Stimulated activated CD4-positive, alpha-beta T cell treated with anti-CD3 and anti-CD28 coated beads, Interleukin-1b, Interleukin-23, amount 100 ng/mL, for 24 hours (primary cell): ENCODE results near the gene GRIP2.

Experiments
- DNase-seq, 4 experiments: peaks; one replicate each; pipeline ENCODE4 v3.0.0-alpha.2; 2020; ENCODE audit warnings: low read depth in 4 of 4, low spot score in 1 of 4

Gene GRIP2

GRCh38 chr3:14507757-14508504 lies 32.2 kb downstream of the GRIP2 start:
- DNase-seq = no peak

GRCh38 chr3:14507305-14507741 lies 32.8 kb downstream of the GRIP2 start:
- DNase-seq = no peak

GRCh38 chr3:14506626-14507304 lies 33.4 kb downstream of the GRIP2 start:
- DNase-seq = no peak

GRCh38 chr3:14505803-14506500 lies 34.2 kb downstream of the GRIP2 start:
- no peak for DNase-seq

- DNase-seq = no peak
Observed at GRCh38 chr3:14505001-14505802, 34.9 kb downstream of the GRIP2 start.

GRCh38 chr3:14503706-14504065 lies 36.5 kb downstream of the GRIP2 start:
- DNase-seq = no peak

GRCh38 chr3:14503033-14503705 lies 37.0 kb downstream of the GRIP2 start:
- DNase-seq = no peak

GRCh38 chr3:14502472-14502871 lies 37.7 kb downstream of the GRIP2 start:
- DNase-seq = no peak

- no peak for DNase-seq
Observed at GRCh38 chr3:14497321-14497720, 42.8 kb downstream of the GRIP2 start.

GRCh38 chr3:14496351-14496750 lies 43.8 kb downstream of the GRIP2 start:
- no peak for DNase-seq

- DNase-seq = no peak
Observed at GRCh38 chr3:14494973-14495300, 45.2 kb downstream of the GRIP2 start.

- DNase-seq = no peak
Observed at GRCh38 chr3:14494279-14494972, 45.7 kb downstream of the GRIP2 start.

GRCh38 chr3:14492948-14493881 lies 46.9 kb downstream of the GRIP2 start:
- DNase-seq = no peak

GRCh38 chr3:14491396-14492190 lies 48.5 kb downstream of the GRIP2 start:
- no peak for DNase-seq

- DNase-seq = no peak
Observed at GRCh38 chr3:14490831-14491230, 49.3 kb downstream of the GRIP2 start.

- no peak for DNase-seq
Observed at GRCh38 chr3:14490255-14490654, 49.9 kb downstream of the GRIP2 start.

- DNase-seq = no peak
Observed at GRCh38 chr3:14489641-14490040, 50.5 kb downstream of the GRIP2 start.

GRCh38 chr3:14488286-14489041 lies 51.7 kb downstream of the GRIP2 start:
- DNase-seq = no peak
